GM12892 (cell line): ENCODE data around the gene PCSK6.

Source experiments
- POLR2A ChIP-seq: IDR thresholded peaks from 2 replicates; pipeline ENCODE4 v1.6.1; 2011; ENCODE audit warnings: low read depth, low read length, control low read depth
- POLR2AphosphoS5 ChIP-seq: IDR thresholded peaks from 2 replicates; pipeline ENCODE4 v1.6.1; 2011; ENCODE audit warnings: low read depth, low read length, control low read depth

GRCh38 chr15:101441696-101442095, 47.8 kb downstream of the PCSK6 start:
- TF ChIP-seq POLR2A: no peak
- no peak for TF ChIP-seq POLR2AphosphoS5
